Stimulated activated naive CD4-positive, alpha-beta T cell (primary cell): ENCODE measurements around the gene PLXNC1.

Source experiments
- DNase-seq, 6 experiments: peaks; one replicate each; lab custom pipeline; 2025; lab: John Stamatoyannopoulos, UW

The PLXNC1 gene

DNA sequence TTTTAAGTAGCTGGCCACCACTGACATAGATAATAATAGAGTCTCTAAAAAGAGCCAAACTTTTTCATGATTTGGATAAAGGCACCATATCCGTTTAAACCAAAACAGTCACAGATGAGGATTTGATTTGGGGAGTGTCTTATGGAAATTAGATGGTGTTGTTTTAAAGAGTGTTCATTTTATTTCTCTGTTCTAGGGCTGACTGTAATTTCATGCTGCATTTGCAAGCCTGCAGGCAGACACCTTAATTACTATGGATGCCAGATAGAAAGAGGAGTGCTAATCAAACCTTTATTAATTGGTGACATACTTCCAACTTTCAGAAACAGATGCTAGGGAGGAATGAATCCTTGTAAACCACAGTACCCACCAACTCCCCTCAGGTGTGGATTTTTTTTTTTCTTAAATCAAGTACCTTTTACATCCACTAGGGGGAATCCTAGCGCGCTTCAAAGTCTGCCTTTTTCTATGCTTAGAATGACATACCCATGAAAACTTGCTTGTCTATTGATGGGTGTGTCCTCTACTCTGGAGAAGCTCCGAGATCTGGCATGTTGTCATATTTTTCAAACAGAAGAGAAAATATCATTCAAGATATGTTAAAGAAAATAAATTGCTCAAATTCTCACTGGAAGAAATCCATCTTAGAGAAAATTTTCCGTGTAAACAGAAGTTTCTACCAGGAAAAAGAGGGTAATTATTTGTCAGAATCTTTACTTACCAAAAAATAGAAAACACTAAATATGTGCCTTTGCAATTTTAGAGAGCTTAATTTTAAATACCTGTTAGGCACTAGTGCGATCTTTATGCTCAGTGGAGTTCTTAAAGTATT lies 14.2 kb upstream of the PLXNC1 start:
- DNase-seq = peak in 3 of 6 experiments; percentile 33 to 66 (median 63)

DNA sequence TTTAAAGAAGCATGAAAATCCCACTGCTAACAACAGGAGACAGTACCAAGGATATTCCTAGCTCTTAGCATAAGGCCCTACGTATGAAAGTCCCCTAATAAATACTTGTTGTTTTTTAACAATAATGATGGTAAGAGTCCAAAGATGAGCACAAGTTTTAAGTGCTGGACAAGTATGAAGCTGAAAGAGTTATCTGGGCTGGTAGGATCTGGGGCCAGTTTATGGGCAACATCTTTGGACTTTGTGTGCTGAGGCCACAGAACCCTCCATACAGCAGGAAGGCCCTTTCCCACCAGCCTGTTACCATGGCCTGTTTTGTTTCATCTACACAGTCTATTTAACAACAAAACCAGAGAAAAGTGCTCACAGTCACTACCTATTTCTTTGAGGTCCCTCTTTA lies 12.5 kb upstream of the PLXNC1 start:
- DNase-seq = no peak

- DNase-seq = no peak
Observed at GRCh38 chr12:94139816-94140215, 8.6 kb upstream of the PLXNC1 start.

- DNase-seq = peak in 4 of 6 experiments; percentile 17 to 40 (median 26)
Observed at GRCh38 chr12:94140556-94140955, 7.8 kb upstream of the PLXNC1 start.

- no peak for DNase-seq
Observed at GRCh38 chr12:94141004-94141764, 7.2 kb upstream of the PLXNC1 start.

GRCh38 chr12:94141892-94142291 lies 6.5 kb upstream of the PLXNC1 start:
- no peak for DNase-seq

GRCh38 chr12:94143438-94143837 lies 4.9 kb upstream of the PLXNC1 start:
- no peak for DNase-seq

- DNase-seq = no peak
Observed at GRCh38 chr12:94143951-94144350, 4.4 kb upstream of the PLXNC1 start.

DNA sequence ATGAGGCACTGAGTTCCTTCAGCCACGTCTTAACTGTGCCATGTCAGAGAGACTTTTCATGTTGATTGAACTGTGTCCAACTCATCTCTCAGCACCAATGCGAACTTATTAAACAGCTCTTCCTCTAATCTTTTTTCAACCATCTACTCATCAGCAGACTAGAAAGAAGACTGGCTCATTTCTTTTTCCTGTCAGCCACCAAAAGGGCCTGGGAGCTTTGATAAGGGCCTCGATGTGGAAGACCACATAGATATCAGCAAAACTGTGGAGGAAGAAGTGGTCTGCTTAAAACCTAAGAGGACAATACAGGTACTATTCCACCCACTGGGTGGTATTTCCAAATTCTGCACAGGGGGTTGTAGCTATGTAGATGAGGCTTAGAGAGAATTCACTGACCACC lies 3.6 kb upstream of the PLXNC1 start:
- no peak for DNase-seq

GRCh38 chr12:94145191-94145983 lies 3.0 kb upstream of the PLXNC1 start:
- no peak for DNase-seq

DNA sequence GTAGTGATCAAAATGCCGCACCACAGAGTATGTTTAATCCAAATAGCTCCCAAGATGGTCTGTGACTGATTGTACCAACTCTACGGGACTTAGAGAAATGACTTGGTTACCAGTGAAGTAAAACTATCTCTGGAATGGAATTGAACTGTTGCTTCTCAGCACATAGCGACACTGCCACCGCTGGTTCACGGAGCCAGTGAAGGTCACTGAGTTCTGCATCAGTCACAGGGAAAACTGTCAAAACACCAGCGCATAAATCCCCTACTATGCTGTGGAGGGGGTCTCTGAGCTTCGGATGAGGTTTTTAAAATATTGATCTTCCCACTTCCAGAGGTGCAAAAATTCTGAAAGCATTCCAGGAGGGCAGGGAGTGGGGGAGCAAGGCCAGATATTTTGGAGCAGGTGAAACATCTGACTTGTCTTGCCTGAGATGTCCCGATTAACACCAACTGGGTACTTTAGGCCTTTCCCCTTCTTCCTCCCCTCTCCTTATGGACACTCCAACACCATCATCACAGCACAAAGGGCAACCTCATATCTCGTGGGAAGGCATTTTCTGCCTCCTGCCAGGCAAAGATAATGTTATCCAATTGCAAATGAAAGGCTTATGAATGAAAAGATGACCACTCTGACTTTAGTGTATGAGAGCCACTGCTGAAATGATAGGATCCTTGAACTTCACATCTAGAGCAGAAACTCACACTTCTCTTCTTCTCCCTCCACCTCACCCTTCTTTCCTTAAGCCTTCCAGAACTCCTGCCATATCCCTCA lies 2.0 kb upstream of the PLXNC1 start:
- no peak for DNase-seq

DNA sequence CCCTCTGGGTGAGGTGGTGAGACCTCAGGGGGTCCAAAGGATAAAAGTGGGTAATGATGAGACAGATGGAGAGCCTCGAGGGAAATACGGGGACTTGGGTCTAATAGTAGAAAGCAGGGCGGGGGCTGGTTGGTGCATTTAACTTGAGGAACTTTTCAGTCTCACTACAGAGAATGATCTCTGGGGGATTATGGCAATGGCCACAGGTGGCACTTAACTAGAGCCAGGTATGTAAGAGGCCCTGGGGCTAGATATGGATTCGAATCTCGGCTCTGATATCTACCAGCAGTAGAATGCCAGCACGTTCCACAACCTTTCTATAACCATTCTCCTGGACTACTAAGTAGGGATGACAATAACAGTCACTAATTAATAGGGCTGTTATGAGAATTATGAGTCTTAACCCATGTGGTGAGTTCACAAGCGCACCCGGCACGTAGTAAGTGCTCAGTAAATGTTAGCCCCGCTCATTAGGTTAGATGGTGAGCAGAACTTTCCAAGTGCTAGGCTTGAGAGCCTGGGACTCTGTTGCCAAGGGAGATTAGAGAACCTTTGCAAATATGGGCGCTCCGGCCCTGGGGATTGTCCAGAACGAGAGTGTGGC lies 888 bp upstream of the PLXNC1 start:
- peak in 1 of 6 experiments; percentile 30 for DNase-seq

GRCh38 chr12:94148739-94149118 lies 352 bp downstream of the PLXNC1 start:
- peak in 1 of 6 experiments; percentile 54 for DNase-seq

DNA sequence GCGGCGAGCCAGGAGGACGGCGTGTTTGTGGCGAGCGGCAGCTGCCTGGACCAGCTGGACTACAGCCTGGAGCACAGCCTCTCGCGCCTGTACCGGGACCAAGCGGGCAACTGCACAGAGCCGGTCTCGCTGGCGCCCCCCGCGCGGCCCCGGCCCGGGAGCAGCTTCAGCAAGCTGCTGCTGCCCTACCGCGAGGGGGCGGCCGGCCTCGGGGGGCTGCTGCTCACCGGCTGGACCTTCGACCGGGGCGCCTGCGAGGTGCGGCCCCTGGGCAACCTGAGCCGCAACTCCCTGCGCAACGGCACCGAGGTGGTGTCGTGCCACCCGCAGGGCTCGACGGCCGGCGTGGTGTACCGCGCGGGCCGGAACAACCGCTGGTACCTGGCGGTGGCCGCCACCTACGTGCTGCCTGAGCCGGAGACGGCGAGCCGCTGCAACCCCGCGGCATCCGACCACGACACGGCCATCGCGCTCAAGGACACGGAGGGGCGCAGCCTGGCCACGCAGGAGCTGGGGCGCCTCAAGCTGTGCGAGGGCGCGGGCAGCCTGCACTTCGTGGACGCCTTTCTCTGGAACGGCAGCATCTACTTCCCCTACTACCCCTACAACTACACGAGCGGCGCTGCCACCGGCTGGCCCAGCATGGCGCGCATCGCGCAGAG lies 873 bp downstream of the PLXNC1 start:
- peak in 5 of 6 experiments; percentile 20 to 67 (median 43) for DNase-seq

DNA sequence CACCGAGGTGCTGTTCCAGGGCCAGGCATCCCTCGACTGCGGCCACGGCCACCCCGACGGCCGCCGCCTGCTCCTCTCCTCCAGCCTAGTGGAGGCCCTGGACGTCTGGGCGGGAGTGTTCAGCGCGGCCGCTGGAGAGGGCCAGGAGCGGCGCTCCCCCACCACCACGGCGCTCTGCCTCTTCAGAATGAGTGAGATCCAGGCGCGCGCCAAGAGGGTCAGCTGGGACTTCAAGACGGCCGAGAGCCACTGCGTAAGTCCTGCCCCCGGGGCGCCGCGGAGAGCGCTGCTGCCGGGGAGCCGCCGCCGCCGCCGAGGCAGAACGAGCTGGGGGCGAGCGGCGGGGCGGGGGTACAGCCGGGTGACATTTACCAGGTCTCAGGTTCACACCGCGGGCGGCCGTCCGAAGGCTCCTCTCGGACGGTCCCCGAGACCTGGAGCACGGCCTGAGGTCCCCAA lies 1.4 kb downstream of the PLXNC1 start:
- DNase-seq = peak in 1 of 6 experiments; percentile 53

DNA sequence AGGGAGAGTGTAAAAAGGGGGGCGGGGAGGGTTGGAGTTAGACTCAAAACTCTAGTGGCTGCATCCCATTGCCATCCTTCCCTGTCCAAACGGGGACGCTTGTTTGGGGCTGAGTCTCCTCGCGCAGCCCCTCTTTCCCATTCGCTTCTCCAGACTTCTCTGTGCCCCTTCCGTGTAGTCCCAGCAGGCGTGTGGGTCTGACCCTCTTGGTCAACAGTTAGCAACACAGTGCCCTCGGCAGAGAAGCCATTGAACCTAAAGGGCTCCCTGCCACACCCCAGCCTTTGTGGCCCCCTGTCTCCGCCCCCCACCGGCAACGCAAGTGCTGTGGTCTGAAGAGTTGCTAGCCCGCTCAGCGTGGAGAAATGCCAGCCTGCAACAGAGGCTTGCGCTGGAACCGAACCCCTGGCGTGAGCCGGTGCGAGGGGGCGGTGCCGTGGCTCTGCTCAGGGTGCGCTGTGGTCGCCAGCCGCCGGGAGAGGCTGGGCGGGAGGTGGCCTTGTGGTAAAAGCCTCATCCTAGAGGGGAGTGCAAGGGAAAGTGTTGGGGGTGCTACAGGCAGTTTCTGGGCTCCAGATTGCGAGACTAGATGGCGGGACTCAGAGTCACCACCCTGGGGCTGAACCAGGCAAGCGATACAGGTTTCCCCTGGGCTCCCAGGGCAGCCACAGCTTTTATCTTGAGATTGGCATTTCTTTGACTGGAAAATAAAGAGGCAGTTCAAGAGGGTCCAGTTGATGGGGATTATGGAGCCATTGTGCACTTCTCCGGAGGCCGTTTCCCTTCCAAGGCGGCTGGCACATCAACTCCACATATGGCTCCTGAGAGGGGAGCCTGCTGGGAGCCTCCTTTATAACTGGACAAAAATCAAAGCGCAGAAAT lies 2.1 kb downstream of the PLXNC1 start:
- peak in 4 of 6 experiments; percentile 7 to 36 (median 18) for DNase-seq

DNA sequence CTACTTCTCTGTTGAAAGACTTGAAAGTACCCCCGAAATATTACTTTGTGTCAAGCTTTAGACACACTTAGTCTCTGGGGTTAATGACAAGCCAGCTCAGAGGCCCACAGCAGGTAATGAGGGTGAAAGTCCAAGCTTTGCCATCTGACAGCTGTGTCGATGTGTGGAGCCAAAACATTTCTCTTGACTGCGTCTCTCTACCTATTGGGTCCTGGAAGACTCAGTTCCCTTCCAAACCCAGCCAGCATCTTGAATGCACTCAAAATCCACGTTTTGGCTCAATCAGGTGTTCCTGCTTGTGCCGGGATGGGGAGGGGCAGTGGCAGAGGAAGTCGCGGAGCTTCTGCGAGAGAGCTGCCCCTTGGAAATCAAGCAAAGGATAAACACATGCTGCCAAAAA lies 3.2 kb downstream of the PLXNC1 start:
- DNase-seq = no peak

GRCh38 chr12:94152292-94153078 lies 4.1 kb downstream of the PLXNC1 start:
- no peak for DNase-seq

- no peak for DNase-seq
Observed at GRCh38 chr12:94157181-94157580, 8.8 kb downstream of the PLXNC1 start.
